Vagina (tissue), 2 donors: ENCODE data around the gene BORCS8. TPM values are rescaled to one million over a fixed set of nuclear protein-coding genes. Genes with fewer than 3 reads are reported as not detected.
"Not testable (repeated sequence)": the region's sequence is repeated elsewhere in the genome, so short reads cannot be mapped to it uniquely, and the experiment has no call there.

Source experiments
- DNase-seq, 2 donors: peaks; one replicate each; pipeline ENCODE4 v3.0.0-alpha.2; 2017; ENCODE audit errors: extremely low spot score in 2 of 2
- H3K27ac ChIP-seq: fragments of 200-600 bp; sonication (generic); one replicate; pipeline ENCODE4 v1.5.1; 2019
- H3K27me3 ChIP-seq: fragments of 200-600 bp; sonication (generic); one replicate; pipeline ENCODE4 v1.5.1; 2019
- H3K36me3 ChIP-seq, 2 donors: fragments of 200-600 bp; sonication (generic); one replicate each; pipeline ENCODE4 v1.5.1; 2017 to 2019
- H3K4me1 ChIP-seq: fragments of 200-600 bp; sonication (generic); one replicate; pipeline ENCODE4 v1.5.1; 2019
- H3K4me3 ChIP-seq, 2 donors: fragments of 200-600 bp; sonication (generic); 1 replicate in 1 of 2; 2 replicates in 1 of 2; pipeline ENCODE4 v1.5.1; 2016 to 2019
- H3K9me3 ChIP-seq: fragments of 200-600 bp; sonication (generic); one replicate; pipeline ENCODE4 v1.5.1; 2019
- CTCF ChIP-seq, 3 experiments: fragments of 450-650 bp in 2 of 3; fragments of 200-600 bp in 1 of 3; sonication (generic) in 1 of 3; IDR thresholded peaks; one replicate each; pipeline ENCODE4 v1.5.1; 2017 to 2019; ENCODE audit warnings: antibody characterized with exemption in 3 of 3, mild to moderate bottlenecking in 2 of 3, moderate library complexity in 2 of 3
- POLR2A ChIP-seq, 2 donors: fragments of 450-650 bp; IDR thresholded peaks; one replicate each; pipeline ENCODE4 v1.6.1; 2017; ENCODE audit warnings: antibody characterized with exemption in 2 of 2, mild to moderate bottlenecking in 2 of 2, moderate library complexity in 2 of 2
- POLR2AphosphoS5 ChIP-seq, 2 donors: sonication (generic); formaldehyde crosslinking; IDR thresholded peaks; one replicate each; pipeline ENCODE4 v1.9.0; 2017; ENCODE audit warnings: antibody characterized with exemption in 2 of 2, mild to moderate bottlenecking in 2 of 2, low read depth in 1 of 2; ENCODE audit not compliant: insufficient read depth in 1 of 2
- intact Hi-C: fragments of 100-400 bp; cut with DNase I; formaldehyde crosslinking; loops from one replicate; pipeline ENCODE4 v1.15.1; 2023
- total RNA-seq: library from RNA; depleted of rRNA; stranded (reverse); fragments of >200 nt; gene quantifications from one replicate; pipeline ENCODE4 v1.2.3, GENCODE V29; 2016

BORCS8 gene
- total RNA-seq, 1 donor from 2014 or later = 18.9 TPM

- no peak for DNase-seq
- Histone ChIP-seq H3K9me3 (no peaks in the 10 kb centered on the region), H3K27me3 (no peaks in the 10 kb centered on the region), H3K27ac (no peak overlapping the region), H3K4me1 (peaks cover 11% of the 10 kb centered on the region), H3K4me3 (no peak overlapping the region), H3K36me3 (no peaks in the 10 kb centered on the region)
- TF ChIP-seq POLR2AphosphoS5 (IDR thresholded peaks at IDR 0.05; ENCODE audit: insufficient read depth in 1 of 2, low read depth in 1 of 2) = no peak
- TF ChIP-seq CTCF (IDR thresholded peaks at IDR 0.05) = no peak
- TF ChIP-seq POLR2A (IDR thresholded peaks at IDR 0.05) = no peak
- intact Hi-C loops = no loop called here
These were observed 31.7 kb upstream of the BORCS8 start for GRCh38 chr19:19223636-19224035.

GRCh38 chr19:19223060-19223459 is 31.1 kb upstream of the BORCS8 start:
- H3K4me1 ChIP-seq = peaks cover 11% of the 10 kb centered on the region
- DNase-seq = no peak
- TF ChIP-seq CTCF (IDR thresholded peaks at IDR 0.05) (no peak), POLR2AphosphoS5 (IDR thresholded peaks at IDR 0.05; ENCODE audit: insufficient read depth in 1 of 2, low read depth in 1 of 2) (no peak), POLR2A (IDR thresholded peaks at IDR 0.05) (no peak)
- H3K27me3 ChIP-seq = no peaks in the 10 kb centered on the region
- H3K27ac ChIP-seq = no peak overlapping the region
- no peak overlapping the region for H3K4me3 ChIP-seq
- H3K36me3 ChIP-seq = no peaks in the 10 kb centered on the region
- H3K9me3 ChIP-seq = no peaks in the 10 kb centered on the region
- intact Hi-C loops = no loop called here

DNA sequence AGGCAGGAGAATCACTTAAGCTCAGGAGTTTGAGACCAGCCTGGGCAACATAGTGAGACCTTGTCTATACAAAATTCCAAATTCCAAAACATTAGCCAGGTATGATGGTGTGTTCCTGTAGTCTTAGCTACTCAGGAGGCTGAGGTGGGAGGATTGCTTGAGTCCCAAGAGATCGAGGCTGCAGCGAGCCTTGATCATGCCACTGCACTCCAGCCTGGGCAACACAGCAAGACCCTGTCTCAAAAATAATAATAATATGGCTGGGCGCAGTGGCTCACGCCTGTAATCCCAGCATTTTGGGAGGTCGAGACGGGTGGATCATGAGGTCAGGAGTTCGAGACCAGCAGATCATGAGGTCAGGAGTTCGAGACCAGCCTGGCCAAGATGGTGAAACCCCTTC is 29.0 kb upstream of the BORCS8 start:
- H3K27ac ChIP-seq, H3K36me3 ChIP-seq, intact Hi-C loops, DNase-seq, H3K9me3 ChIP-seq, H3K4me3 ChIP-seq, H3K27me3 ChIP-seq: not testable (repeated sequence)
- peaks cover 11% of the 10 kb centered on the region for H3K4me1 ChIP-seq

DNA sequence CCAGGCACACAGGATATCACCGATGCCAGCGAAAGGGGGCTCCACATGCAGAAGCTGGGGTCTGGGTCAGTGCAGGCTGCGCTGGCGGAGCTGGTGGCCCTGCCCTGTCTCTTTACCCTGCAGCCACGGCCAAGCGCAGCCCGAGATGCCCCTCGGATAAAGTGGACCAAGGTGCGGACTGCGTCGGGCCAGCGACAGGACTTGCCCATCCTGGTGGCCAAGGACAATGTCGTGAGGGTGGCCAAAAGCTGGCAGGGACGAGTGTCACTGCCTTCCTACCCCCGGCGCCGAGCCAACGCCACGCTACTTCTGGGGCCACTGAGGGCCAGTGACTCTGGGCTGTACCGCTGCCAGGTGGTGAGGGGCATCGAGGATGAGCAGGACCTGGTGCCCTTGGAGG is 27.0 kb upstream of the BORCS8 start:
- H3K9me3 ChIP-seq = no peaks in the 10 kb centered on the region
- no peaks in the 10 kb centered on the region for H3K4me1 ChIP-seq
- intact Hi-C loops = no loop called here
- TF ChIP-seq POLR2A (IDR thresholded peaks at IDR 0.05) (no peak), POLR2AphosphoS5 (IDR thresholded peaks at IDR 0.05; ENCODE audit: insufficient read depth in 1 of 2, low read depth in 1 of 2) (no peak), CTCF (IDR thresholded peaks at IDR 0.05) (no peak)
- H3K27ac ChIP-seq = no peak overlapping the region
- no peak overlapping the region for H3K4me3 ChIP-seq
- no peak for DNase-seq
- H3K27me3 ChIP-seq = no peaks in the 10 kb centered on the region
- H3K36me3 ChIP-seq = no peaks in the 10 kb centered on the region

DNA sequence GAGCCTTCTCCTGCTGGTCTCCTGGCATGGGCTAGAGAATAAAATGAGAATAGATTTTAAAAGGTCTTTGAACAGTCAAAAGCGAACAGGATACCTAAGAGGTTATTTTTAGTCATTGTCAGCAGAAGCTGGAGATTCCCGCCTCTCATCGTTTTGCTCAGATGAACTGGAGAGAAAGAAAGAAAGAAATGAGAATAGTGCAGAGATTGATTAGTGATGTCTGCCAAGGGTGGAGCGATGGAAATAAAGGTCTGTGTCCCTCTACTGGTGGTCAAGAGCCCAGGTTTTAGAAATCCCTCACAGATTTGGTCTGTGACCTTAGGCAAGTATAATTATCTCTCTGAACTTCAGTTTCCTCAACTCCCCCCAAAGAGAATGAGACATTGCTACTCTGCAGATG is 25.1 kb upstream of the BORCS8 start:
- Histone ChIP-seq H3K27ac (no peak overlapping the region), H3K9me3 (no peaks in the 10 kb centered on the region), H3K27me3 (no peaks in the 10 kb centered on the region), H3K4me1 (no peaks in the 10 kb centered on the region), H3K36me3 (no peaks in the 10 kb centered on the region), H3K4me3 (no peak overlapping the region)
- intact Hi-C loops = no loop called here
- DNase-seq = no peak
- TF ChIP-seq CTCF (IDR thresholded peaks at IDR 0.05) (no peak), POLR2A (IDR thresholded peaks at IDR 0.05) (no peak), POLR2AphosphoS5 (IDR thresholded peaks at IDR 0.05; ENCODE audit: insufficient read depth in 1 of 2, low read depth in 1 of 2) (no peak)

DNA sequence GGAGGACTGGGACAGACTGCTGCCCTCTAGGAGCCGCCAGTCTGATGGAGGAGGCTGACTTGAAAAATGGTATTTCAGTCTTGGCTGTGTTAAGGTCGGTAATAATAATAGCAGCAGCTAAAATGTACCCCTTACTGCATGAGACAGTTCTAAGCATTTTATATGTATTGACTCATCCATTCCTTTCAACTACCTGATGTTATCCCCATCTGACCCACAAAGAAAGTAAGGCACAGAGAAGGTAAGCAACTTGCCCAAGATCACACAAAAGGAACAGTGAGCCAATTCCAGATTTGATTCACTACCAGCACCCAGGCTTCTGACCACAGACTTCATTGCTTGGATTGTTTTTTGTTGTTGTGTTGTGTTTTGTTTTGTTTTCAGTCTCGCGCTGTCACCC is 23.8 kb upstream of the BORCS8 start:
- Histone ChIP-seq H3K27ac (no peak overlapping the region), H3K9me3 (no peaks in the 10 kb centered on the region), H3K4me1 (no peaks in the 10 kb centered on the region), H3K36me3 (no peaks in the 10 kb centered on the region), H3K4me3 (no peak overlapping the region), H3K27me3 (peaks cover 7% of the 10 kb centered on the region)
- no peak for DNase-seq
- intact Hi-C loops = no loop called here
- TF ChIP-seq POLR2A (IDR thresholded peaks at IDR 0.05) (no peak), CTCF (IDR thresholded peaks at IDR 0.05) (no peak), POLR2AphosphoS5 (IDR thresholded peaks at IDR 0.05; ENCODE audit: insufficient read depth in 1 of 2, low read depth in 1 of 2) (no peak)
